HG02938 (cell line): ENCODE measurements around the gene HYDIN.
"Not testable (repeated sequence)": the region's sequence is repeated elsewhere in the genome, so short reads cannot be mapped to it uniquely, and the experiment has no call there.

Experiments
- ATAC-seq: cut with Tn5 transposase; IDR thresholded peaks from one replicate; pipeline ENCODE4 v1.9.1; 2021; ENCODE audit warnings: mild to moderate bottlenecking, moderate library complexity; ENCODE audit not compliant: unreplicated experiment

The HYDIN gene

GRCh38 chr16:71226229-71227141 lies 4.0 kb downstream of the HYDIN start:
- ATAC-seq, result no peak

- ATAC-seq, result no peak
Observed at GRCh38 chr16:71225145-71225544, 5.4 kb downstream of the HYDIN start.

GRCh38 chr16:71218306-71218963 lies 12.1 kb downstream of the HYDIN start:
- no peak for ATAC-seq

- no peak for ATAC-seq
Observed at GRCh38 chr16:71217506-71217905, 13.0 kb downstream of the HYDIN start.

GRCh38 chr16:71216714-71217113 lies 13.8 kb downstream of the HYDIN start:
- ATAC-seq, result no peak

GRCh38 chr16:71214746-71215381 lies 15.7 kb downstream of the HYDIN start:
- no peak for ATAC-seq

GRCh38 chr16:71205482-71206131 lies 24.9 kb downstream of the HYDIN start:
- ATAC-seq, result no peak

GRCh38 chr16:71203631-71204030 lies 26.9 kb downstream of the HYDIN start:
- ATAC-seq, result no peak

- no peak for ATAC-seq
Observed at GRCh38 chr16:71201556-71201955, 29.0 kb downstream of the HYDIN start.

- ATAC-seq, result no peak
Observed at GRCh38 chr16:71201054-71201453, 29.5 kb downstream of the HYDIN start.

GRCh38 chr16:71198408-71198807 lies 32.1 kb downstream of the HYDIN start:
- ATAC-seq, result no peak

GRCh38 chr16:71192387-71192786 lies 38.1 kb downstream of the HYDIN start:
- ATAC-seq, result no peak

- no peak for ATAC-seq
Observed at GRCh38 chr16:71188956-71189712, 41.4 kb downstream of the HYDIN start.

- ATAC-seq, result no peak
Observed at GRCh38 chr16:71185347-71185746, 45.2 kb downstream of the HYDIN start.

GRCh38 chr16:71179569-71179968 lies 51.0 kb downstream of the HYDIN start:
- no peak for ATAC-seq

- no peak for ATAC-seq
Observed at GRCh38 chr16:71172481-71173207, 57.9 kb downstream of the HYDIN start.

GRCh38 chr16:71161007-71161406 lies 69.5 kb downstream of the HYDIN start:
- not testable (repeated sequence) for ATAC-seq

- not testable (repeated sequence) for ATAC-seq
Observed at GRCh38 chr16:71157278-71157677, 73.2 kb downstream of the HYDIN start.

- ATAC-seq, result not testable (repeated sequence)
Observed at GRCh38 chr16:71153329-71153728, 77.2 kb downstream of the HYDIN start.

- not testable (repeated sequence) for ATAC-seq
Observed at GRCh38 chr16:71151654-71152053, 78.9 kb downstream of the HYDIN start.
